Activated CD8-positive, alpha-beta memory T cell treated with anti-CD3 and anti-CD28 coated beads, Interleukin-2, amount 50 U/mL, for 48 hours (primary cell): Measurements from ENCODE around the gene MAML1.
"Not testable (repeated sequence)": the region's sequence is repeated elsewhere in the genome, so short reads cannot be mapped to it uniquely, and the experiment has no call there.

Source experiments
- DNase-seq: peaks from one replicate; pipeline ENCODE4 v3.0.0-alpha.2; 2020

The MAML1 gene

DNA sequence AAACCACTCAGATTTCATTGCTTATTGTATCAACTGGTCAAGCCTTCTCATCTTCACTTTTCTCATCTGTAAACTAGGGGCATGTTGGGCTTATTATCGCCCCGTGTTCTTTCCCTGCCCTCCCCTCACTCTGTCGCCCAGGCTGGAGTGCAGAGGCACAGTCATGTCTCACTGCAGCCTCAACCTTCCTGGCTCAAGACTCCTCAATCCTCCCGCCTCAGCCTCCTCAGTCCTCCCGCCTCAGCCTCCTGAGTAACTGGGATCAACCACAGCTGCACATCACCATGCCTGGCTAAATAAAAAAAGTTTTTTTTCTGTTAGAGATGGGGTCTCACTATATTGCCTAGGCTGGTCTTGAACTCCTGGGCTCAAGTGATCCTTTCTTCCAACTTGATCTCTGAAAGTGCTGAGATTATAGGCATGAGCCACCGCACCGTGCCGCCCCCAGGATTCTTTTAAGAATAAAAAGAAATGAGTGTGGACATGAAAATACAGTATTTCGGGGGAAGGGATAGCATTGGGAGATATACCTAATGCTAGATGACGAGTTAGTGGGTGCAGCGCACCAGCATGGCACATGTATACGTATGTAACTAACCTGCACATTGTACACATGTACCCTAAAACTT, 2.0 kb downstream of the MAML1 start:
- no peak for DNase-seq

DNA sequence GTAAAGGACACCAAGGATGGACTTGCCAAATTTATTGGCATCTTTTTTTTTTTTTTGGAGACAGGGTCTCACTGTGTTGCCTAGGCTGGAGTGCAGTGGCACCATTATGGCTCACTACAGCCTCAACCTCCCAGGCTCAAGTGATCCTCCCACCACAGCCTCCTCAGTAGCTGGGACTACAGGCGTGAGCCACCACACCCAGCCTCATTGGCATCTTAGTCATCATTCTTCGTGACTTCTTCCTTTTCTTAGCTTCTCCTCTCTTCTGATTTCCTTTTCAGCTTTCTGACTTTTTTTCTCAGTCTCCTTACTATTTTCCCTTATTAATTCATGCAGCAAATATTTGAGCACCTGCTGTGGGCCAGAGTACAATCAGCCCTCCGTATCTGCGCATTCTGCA, 6.1 kb downstream of the MAML1 start:
- no peak for DNase-seq

DNA sequence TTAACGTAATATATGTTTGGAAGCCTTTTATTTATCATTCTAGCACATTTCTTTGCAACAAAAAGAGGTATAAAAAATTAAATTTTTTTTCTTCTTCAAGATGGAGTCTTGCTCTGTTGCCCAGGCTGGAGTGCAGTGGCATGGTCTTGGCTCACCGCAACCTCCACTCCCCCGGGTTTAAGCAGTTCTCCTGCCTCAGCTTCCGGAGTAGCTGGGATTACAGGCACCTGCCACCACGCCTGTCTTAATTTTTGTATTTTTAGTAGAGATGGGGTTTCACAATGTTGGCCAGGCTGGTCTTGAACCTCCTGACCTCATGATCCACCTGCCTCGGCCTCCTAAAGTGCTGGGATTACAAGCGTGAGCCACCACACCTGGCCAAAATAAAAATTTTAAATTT, 11.5 kb downstream of the MAML1 start:
- DNase-seq: not testable (repeated sequence)

DNA sequence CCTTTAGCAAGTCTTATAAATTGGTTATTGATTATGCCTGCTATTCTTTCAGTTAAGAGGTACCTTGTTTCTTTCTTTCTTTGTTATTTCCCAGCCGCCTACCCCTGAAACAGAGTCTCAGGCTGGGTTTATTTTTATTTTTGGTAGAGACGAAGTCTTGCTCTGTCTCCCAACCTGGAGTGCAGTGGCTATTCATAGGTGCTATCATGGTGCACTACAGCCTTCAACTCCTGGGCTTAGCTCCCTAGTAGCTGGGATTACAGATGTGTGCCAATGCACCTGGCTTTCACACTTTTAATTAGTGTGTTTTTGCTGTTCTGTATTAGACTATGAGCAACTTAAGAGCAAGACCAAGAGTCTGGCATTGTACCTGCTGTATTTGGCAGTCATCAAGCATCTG, 14.2 kb downstream of the MAML1 start:
- no peak for DNase-seq

DNA sequence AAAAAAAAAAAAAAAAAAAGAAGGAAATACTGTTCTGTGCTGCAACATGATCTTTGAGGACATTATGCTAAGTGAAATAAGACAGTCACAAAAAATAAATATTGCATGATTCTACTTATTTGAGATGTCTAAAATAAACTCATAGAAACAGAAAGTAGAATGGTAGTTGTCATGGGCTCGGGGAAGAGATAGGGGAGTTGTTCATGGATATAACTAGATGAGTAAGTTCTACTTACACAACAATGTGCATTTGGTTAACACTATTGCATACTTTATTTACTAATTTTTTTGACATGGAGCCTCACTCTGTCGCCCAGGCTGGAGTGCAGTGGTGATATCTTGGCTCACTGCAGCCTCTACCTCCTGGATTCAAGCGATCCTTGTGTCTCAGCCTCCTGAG, 15.2 kb downstream of the MAML1 start:
- DNase-seq: no peak

DNA sequence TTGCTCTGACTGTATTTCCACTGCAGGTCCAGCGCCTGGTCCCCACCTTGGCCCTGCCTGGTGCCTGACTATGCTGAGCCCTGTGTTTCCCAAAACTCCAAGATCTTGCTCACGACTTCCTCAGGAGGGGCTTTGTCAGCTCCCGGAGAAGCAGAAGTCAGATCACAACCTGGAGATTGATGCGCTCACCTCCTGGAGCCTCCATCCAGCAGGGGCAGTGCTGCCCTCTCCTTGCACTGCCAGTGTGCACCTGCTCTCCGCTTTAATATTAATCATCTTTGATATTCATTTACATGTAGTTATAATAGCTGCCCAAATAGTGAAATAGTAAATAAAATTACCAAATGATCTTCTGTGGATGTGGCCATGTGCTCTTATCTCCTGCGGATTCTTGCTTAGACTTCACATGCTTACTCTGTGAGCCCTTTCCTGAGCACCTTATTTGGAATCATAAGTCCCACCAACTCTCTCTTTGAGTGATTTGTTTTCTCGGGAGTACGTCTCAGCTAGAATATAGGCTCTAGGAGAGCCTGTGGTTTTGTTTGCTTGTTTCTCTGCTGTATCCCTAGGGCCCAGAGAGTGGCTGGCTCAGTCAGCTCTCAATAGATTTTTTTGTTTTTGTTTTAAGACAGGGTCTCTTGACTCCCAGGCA, 17.4 kb downstream of the MAML1 start:
- DNase-seq: no peak

DNA sequence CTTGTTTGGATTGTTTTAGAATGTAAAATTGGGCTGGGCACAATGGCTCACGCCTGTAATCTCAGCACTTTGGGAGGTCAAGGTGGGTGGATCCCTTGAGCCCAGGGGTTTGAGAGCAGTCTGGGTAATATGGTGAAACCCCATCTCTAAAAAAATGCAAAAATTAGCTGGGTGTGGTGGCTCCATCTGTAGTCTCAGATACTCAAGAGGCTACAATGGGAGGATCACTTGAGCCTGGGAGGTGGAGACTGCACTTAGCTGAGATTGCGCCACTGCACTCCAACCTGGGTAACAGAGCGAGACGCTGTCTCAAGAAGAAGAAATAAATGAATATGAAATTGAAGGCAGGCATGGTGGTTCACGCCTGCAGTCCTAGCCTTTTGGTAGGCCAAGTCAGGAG, 21.3 kb downstream of the MAML1 start:
- no peak for DNase-seq

DNA sequence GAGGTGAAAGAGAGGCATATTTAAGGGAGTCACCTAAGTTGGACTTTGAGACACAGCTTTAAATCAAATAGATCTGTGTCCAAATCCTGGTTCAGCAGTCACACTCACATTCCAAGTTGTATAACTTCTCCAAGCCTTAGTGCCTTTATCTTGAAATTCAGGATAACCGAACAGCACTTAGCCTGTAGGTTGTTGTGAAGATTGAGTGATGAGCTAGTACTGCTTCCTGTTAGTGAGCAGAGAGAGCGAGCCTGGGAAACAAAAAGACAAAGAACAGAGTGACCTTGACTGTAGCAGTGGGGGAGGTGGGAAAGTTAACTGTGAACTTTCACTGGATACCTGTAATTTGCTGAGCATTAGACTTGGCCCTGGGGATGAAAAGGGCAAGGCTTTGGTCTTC, 22.4 kb downstream of the MAML1 start:
- no peak for DNase-seq

DNA sequence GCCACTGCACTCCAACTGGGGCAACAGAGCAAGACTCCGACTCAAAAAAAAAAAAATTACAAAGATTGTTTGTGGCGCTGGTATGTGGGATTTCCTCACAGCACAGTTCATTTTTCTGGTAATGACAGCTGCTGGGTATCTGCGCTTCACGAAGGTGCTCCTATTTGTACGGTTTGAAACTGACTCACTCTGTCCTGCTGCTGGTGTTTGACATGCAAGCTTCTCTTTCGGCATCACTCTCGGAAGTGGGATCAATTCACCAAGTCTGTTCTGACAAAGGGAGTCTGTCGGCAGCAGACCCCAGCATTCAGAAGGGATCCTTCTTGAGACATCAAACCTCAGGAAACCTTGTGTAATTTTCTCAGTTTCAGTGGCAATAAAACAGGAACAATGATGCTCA, 26.3 kb downstream of the MAML1 start:
- DNase-seq: no peak

DNA sequence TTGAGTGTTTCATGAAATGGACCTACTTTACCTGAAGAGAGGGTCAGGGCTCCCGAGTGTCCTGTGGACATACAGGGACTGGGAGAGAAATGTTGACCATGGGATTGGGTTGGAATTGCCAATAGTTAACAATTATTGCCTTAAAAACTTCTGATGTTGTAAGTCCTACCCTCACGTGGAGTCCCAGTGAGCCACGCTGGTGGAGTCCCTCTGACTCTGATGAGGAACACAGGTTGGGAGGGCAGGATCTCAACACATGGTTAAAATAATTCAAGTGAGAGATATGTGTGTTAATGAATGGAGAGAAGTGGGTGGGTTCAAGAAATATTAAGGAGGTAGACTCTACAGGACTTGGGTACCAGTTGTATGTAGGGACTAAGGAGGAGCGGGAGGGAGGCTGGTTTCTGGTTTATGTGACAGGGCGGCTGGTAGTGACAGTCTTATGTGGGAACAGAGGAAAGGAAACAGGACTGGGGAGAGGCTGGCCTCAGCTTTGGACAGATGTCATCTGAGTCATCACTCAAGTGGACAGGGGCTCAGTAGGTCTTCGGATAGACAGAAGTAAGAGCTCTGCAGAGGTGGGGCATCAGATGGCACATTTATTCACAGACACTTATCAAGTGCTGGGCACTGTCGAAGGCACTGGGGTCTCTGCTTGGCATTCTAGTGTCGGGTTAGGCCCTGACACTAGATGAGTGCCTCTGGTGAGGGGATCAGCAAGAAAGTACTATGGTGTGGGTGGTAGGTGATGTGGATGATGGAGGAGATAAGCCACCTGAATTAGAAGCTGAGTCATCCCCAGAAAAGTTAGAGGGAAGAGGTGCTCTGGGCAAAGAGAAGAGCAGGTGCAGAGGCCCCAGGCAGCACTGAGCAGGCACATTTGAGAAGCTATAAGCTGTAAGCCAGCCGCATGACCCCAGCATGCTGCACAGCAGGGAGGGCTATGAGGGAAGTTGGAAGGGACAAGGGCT, 27.2 kb downstream of the MAML1 start:
- DNase-seq: peak; percentile 65

DNA sequence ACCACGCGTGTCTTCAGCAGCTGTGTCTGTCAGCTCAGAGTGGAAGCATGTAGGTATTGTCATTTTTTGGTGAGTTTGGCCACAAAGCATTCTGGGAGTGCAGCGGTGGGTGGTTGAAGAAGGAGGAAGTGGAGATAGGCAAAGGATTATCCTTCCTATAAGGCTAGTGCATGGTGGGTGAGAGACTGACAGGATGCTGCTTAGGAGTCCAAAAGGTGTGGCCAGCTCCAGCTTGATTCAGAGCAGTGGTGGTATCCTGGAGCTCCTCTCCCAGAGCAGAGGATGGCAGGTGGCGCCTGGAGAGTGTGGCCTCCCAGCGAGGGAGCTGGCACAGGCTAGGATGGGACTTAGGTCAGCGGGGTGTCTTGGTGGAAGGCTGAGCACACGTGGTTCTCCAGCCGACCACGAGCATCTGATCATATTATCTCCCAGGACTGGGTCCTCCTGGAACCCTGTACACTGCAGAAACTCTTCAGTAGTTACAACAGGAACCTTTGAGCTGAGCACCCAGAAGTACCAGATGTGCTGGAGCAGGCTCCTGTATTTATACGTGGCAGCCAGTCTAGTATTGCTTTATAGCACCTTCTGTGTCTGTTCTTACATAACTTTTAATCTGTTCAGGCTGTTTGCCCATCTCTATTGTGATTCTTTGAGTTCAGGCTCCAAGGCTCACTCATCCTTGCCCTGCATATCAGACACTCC, 29.6 kb downstream of the MAML1 start:
- DNase-seq: no peak

DNA sequence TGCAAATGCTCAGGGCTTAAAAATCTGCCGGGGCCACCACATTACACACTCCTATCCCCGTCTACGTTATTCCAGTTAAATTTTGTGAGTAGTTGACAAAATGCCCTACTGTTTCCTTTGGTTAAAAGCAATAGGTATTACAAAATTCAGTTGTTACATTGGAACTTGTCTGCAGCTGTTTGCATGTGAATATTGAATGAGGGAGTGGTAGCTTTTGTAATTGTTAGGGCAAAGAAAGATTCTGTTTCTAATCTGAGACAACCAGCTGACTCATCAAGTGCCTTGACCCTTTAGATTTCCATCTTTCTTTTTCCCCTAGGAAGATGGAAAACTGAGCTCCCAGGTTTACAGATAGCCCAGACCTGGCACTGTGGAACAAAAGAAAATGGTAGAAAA, 30.2 kb downstream of the MAML1 start:
- no peak for DNase-seq

DNA sequence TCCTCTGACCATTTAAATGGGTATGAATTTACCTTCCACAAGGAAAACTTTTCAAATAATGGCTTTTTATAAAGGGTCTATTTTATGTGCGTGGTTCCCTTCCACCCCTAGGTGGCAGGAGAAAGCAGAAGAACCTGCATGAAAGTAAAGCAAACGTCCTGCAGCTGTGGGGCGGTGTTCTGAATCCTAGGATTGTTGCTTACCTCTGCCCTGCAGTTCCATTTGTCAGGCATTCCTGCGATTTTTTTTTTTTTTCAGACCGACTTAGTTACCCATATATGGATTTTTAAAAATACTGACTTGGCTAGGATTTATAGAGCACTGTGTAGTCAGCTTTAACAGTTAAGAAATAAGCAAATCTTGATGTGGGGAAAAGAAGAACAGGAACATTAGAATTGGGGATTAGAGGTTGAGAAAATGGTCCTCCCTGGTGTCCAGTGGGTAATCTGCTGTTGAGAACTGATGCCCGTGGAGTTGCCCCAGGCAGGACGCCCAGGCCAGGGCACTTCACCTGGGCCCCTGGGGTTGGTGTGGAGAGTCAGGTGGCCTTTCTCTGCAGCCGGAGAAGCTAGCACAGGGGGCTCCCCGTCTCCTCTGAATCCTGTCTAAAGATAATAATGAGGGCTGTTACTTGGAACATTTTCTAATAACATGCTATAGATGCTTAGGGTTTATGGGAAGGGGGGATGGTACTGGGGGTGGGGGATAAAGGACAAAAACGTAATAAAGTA, 30.8 kb downstream of the MAML1 start:
- DNase-seq: no peak

DNA sequence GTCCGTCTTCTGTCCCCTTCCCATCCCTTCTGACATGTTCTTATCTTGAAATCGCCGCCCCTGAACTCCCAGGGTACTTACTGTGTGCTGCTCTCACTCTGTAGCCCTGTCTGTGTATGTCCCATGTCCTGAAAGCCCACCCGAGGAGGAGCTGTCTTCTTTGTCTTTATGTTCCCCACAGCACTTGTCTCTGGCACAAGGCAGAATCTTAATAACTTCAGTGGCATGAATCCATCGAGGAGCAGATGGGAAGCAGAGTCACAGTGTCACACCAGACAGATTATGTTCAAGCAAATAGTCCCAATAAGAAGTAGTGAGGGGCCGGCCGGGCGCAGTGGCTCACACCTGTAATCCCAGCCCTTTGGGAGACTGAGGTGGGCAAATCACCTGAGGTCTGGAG, 31.4 kb downstream of the MAML1 start:
- DNase-seq: no peak

DNA sequence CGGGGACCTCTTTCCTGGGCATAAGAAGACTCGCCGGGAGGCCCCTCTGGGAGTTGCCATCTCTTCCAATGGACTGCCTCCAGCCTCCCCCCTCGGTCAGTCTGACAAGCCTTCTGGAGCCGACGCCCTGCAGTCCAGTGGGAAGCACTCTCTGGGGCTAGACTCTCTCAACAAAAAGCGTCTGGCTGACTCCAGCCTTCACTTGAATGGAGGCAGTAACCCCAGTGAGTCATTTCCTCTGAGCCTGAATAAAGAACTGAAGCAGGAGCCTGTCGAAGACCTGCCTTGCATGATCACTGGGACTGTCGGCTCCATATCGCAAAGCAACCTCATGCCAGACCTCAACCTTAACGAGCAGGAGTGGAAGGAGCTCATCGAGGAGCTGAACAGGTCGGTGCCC, 32.8 kb downstream of the MAML1 start:
- DNase-seq: no peak

DNA sequence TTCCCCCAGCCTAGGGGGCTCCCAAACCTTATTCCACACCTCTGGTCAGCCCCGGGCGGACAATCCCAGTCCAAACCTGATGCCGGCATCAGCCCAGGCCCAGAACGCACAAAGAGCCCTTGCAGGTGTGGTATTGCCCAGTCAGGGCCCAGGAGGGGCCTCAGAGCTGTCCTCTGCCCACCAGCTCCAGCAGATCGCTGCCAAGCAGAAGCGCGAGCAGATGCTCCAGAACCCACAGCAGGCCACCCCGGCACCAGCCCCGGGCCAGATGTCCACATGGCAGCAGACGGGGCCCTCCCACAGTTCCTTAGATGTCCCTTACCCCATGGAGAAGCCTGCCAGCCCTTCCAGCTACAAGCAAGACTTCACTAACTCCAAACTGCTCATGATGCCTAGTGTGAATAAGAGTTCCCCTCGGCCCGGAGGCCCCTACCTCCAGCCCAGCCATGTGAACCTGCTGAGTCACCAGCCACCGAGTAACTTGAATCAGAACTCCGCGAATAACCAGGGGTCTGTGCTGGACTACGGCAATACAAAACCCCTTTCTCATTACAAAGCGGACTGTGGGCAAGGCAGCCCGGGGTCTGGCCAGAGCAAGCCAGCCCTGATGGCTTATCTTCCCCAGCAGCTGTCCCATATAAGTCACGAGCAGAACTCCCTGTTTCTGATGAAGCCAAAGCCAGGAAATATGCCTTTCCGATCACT, 33.6 kb downstream of the MAML1 start:
- no peak for DNase-seq

DNA sequence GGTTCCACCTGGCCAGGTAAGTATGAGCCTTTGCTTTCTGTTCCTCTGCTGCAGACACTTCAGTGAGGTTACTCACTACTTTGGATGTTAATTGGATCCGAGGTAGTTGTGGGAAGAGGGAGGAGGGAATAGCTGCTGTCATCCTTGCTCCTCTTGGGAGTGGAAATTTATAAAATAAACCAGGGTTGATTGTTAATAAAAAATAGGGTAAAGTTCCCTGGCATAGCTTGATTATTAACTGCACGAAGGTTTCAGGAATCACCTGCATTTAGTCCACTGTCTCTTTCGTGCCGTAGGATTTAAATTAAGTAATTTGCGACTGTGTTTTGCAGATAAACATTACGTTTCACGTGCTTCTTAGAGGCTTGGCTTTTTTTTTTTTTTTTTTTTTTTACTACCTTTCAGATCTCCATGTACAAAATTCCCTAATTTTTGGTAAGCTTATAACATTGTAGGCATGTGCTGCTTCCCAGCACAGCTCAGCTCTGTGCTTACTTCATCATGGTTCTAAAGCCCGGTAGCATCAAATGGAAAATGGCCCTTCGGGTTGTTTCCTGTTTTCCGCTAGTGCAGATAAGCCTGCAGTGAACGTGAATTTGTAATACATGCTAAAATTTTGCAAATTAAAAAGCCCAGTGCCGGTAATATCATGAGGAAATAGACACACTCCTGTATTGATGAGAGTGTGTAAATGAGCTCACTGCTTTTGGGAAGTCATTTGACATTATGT, 34.3 kb downstream of the MAML1 start:
- no peak for DNase-seq

DNA sequence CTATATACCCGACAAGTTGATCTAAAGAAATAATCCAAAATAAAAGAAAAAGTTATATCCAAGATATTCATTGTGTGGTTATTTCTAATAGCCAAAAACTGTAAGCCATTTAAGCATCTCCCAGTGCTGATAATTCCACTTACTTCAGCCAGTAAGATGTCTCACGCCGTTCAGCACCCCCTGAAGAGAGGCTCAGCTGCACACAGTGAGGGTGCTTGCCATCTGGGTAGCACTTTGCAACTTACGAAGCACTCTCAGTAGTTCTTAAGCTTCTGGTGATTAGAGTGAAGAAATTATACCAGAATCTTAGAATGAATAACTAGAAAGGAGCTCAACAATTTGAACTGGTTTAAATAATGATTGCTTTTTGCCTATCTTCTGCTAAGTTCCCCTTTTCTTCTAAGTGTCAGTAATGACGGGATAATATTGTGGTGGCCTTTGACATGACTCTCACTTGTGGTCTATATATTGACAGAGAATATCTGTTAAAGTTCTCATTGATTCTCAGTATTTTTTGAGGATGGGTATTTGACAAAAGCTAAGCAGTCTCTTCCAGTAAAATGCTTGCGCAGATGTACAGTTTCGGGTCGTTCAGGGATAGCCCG, 35.0 kb downstream of the MAML1 start:
- no peak for DNase-seq

DNA sequence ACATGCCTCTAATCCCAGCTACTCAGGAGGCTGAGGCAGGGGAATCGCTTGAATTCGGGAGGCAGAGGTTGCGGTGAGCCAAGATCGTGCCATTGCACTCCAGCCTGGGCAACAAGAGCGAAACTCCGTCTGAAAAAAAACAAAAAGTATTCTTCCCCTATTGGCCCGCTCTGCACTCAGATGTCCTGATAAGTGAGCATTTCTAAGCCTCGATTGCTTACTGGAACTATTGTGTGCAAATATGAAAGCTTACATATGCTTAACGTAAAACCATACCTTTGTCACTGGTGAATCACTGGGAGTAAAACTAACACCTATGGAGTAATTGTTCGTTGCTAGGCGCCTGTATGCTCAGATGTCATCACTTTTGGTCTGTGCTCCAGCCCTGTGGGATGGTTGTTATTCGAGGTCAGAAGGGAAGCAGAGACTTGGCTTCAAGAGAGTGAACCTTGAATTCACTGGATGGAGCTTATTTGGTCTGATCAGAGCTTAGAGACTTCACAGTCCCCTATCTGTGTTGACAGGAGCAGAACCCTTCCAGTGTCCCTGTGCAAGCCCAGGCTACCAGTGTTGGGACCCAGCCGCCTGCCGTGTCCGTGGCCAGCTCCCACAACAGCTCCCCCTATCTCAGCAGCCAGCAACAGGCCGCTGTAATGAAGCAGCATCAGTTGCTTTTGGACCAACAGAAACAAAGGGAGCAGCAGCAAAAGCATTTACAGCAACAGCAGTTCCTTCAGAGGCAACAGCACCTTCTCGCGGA, 35.9 kb downstream of the MAML1 start:
- DNase-seq: no peak

DNA sequence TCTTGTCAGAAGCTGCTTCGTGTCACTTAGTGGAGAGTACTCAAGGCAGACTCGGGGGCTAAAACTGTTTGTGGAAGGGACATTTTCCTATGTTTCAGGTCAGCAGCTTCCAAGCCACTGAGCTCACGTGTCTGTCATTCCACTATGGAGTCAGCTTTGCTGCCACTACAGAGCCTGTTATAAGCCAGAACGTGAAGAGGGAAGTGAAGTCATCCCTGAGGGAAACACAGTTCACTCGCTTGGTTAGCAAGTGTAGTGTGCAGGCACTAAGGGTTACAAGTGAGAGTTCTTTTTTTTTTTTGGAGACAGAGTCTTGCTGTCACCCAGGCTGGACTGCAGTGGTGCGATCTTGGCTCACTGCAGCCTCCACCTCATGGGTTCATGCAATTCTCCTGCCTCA, 36.6 kb downstream of the MAML1 start:
- no peak for DNase-seq
